RPMI8226 (cell line): ENCODE measurements around the gene NKD1.

ENCODE experiments used
- DNase-seq: peaks from one replicate; pipeline ENCODE4 v3.0.0-alpha.2; 2015

NKD1 gene

GRCh38 chr16:50697881-50698767 is 149.9 kb downstream of the NKD1 start:
- DNase-seq, result peak; percentile 49
